NCI-H2171 treated with DMSO at 0.1 percent for 48 hours (cell line): ENCODE results near the gene NXPH1.

ENCODE experiments used
- DNase-seq: peaks from one replicate; lab custom pipeline; 2025; lab: John Stamatoyannopoulos, UW

NXPH1 gene

GRCh38 chr7:8507566-8507965 is 74.2 kb downstream of the NXPH1 start:
- peak; percentile 74 for DNase-seq

- DNase-seq: no peak
Measured at GRCh38 chr7:8509621-8510020, 76.2 kb downstream of the NXPH1 start.

DNA sequence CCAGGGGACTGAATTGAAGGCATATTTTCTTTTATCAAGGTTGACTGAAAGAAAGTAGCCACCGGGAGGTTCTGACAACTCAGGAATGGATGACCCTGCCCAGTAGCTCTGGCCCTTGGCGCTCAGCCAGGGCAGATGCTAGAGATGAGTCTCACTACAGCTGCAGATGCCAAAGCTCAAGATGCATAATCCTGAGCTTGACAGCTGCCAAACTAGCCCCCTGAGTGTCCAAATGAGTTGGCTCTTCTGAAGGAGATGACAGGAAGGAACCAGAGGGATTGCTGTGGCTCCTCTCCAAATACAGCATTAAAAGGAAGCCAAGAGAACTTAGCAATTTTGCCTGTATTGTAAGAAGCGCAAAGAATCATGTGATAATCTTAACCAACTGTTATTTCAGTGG is 78.4 kb downstream of the NXPH1 start:
- DNase-seq: no peak

- no peak for DNase-seq
Measured at GRCh38 chr7:8514781-8515519, 81.5 kb downstream of the NXPH1 start.

DNA sequence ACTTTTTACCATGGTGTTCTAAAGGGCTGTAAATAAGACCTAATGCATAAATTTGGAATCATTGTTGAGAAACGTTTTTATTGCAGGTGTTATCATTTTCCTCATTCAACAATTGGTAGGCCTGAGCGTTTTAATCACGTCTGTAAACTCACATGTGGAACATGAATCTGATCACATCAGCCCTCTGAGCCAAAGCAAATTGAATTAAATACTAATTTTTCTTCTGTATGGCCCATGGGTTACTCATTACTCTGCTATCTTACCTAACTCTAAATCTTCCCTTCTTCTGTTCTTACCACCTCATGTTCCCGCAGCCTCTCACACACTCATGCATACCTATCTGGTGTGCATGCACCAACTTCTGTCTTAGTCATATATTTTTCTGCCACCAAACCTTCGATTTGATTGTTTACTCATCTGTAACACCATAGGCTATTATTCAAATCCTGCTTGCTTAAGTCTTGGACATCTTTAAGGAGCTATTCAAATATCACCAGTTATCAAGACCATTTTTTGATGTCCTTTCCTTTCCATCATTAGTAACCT is 82.3 kb downstream of the NXPH1 start:
- no peak for DNase-seq

- no peak for DNase-seq
Measured at GRCh38 chr7:8516976-8517375, 83.6 kb downstream of the NXPH1 start.

DNA sequence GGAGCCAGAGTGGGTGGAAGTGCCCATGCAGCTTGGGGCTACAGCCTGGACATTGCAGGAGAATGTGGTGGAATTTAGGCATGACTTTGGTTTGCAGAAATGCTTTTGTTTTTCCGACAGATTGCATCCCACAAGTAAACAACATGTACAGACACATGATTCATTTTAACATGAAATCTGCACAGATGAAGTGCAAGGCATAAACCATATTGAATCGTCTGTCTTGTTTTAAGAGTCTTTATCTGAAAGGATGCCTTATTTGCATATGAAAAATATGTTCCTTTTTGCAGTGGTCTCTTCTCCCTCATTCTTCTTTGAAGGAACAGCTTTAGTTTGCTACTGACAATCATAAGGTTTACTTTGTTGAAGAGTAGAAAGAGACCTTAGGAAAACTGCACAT is 94.9 kb downstream of the NXPH1 start:
- no peak for DNase-seq

- no peak for DNase-seq
Measured at GRCh38 chr7:8531991-8532515, 98.6 kb downstream of the NXPH1 start.

- no peak for DNase-seq
Measured at GRCh38 chr7:8536431-8536830, 103.0 kb downstream of the NXPH1 start.

DNA sequence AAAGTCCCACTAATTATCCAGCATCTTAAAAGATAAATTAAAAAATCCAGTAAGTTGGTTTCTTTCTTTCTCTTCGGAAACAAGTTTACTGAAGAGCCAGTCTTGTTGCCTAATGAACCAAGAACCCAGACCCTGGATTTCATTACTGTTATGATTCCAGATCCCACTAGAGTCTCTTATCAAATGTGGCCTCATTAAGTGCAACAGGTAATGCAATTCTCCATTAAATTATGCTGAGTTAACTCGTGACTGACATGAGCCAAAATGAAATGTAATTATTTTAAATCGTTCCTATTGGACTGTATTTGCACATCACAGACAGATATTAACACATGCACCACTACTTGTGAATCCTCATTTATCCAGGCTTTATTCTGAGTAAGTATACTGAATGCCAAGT is 115.6 kb downstream of the NXPH1 start:
- no peak for DNase-seq

DNA sequence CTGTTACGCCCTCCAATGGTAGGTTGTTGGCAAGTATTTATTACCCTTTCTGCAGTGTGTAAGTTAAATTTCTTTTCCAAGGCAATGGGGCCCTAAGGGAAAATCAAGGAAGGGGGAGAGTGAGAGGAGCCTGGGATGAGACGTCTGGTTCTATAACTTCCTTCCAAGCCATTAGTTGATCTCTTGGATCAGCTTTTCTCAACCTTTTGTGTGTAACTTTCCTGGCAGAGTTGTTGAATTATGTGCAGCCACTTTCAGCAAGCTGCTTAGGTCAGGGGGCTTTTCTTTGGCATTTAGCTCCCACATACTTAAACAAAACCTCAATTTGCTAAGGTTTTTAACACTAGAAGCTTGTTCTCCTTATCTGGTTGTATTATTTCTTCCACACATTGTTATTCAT is 127.1 kb downstream of the NXPH1 start:
- no peak for DNase-seq

GRCh38 chr7:8561449-8561848 is 128.0 kb downstream of the NXPH1 start:
- no peak for DNase-seq

- DNase-seq: peak; percentile 25
Measured at GRCh38 chr7:8564281-8564680, 130.9 kb downstream of the NXPH1 start.

DNA sequence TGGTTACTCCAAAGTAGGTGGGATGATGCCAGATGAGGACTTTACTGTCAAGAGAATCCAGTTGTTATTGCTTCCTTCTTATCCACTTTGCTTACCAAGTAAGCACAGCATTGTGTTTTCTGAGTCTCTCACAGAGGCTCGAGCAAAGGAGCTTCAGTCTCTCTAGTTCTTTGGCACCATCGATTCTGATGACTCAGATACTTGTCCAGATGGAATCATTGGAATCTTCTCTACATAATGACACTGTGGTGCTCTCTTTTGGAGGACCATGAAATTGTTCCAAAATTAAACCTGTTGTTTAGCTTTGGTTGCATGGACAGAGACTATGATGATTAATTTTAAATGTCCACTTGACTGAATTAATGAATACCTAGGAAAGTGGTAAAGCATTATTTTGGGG is 132.6 kb downstream of the NXPH1 start:
- DNase-seq: no peak

- no peak for DNase-seq
Measured at GRCh38 chr7:8567626-8568025, 134.2 kb downstream of the NXPH1 start.

DNA sequence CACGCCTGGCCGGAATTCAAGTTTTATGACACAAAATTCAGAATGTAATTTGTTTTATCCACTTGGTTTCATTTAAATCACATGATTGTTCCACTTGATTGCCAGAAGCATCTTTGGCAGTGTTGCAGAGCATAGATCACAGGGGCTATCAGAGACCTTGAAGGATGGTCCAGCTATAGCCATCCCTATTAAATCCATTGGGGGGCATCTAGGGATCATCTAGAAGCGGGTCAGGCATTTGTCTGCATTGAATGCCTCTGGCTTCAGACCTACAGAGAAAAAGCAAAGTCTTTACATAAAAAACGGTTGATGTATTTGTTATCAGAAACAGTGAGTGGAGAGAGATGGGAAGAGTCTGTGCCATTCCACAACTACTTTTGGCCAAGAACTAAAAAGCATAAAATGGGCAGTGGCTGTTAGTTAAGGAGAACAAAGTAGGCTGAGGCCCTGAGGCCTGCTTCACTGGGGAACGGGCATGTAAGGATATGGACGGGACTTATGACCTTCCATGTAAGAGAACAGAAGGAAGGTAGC is 146.3 kb downstream of the NXPH1 start:
- no peak for DNase-seq

- no peak for DNase-seq
Measured at GRCh38 chr7:8581842-8582241, 148.4 kb downstream of the NXPH1 start.

- no peak for DNase-seq
Measured at GRCh38 chr7:8582728-8583127, 149.3 kb downstream of the NXPH1 start.

- no peak for DNase-seq
Measured at GRCh38 chr7:8585591-8585990, 152.2 kb downstream of the NXPH1 start.

GRCh38 chr7:8590225-8590624 is 156.8 kb downstream of the NXPH1 start:
- DNase-seq: no peak

GRCh38 chr7:8590791-8591190 is 157.4 kb downstream of the NXPH1 start:
- DNase-seq: no peak

- no peak for DNase-seq
Measured at GRCh38 chr7:8591289-8591688, 157.9 kb downstream of the NXPH1 start.

DNA sequence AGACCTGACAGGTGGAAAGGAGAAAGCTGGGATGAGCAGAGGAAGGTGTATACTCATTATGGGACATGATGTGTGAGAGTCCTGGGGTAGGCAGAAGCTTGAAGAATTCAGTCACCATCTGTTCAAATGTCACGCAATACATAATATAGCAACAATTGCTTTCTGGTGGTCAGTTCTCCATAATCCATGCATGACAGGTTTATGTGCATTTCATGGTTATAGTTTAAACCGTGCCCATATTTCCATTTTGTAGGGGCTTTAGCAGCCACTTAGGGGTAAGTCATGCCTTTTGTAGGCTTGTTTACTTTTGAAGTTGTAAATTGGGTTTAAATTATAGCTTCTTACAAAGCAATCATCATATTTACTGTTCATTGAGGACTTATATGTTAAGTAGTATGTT is 158.8 kb downstream of the NXPH1 start:
- no peak for DNase-seq

- DNase-seq: no peak
Measured at GRCh38 chr7:8594115-8594514, 160.7 kb downstream of the NXPH1 start.
